DOHH2 (cell line): ENCODE measurements around the gene PIGZ.
A peak's percentile ranks its signal among the peaks of the same experiment; 100 is the strongest.
"Not testable (repeated sequence)": the region's sequence is repeated elsewhere in the genome, so short reads cannot be mapped to it uniquely, and the experiment has no call there.

Source experiments
- H3F3A ChIP-seq: fragments of 200-600 bp; sonication (generic), shearing (Covaris generic); 2 replicates; pipeline ENCODE4 v1.6.0; 2016; ENCODE audit warnings: antibody characterized with exemption, mild to moderate bottlenecking; ENCODE audit not compliant: control insufficient read depth, insufficient read depth
- H3K27ac ChIP-seq: fragments of 200-600 bp; sonication (generic); 2 replicates; pipeline ENCODE4 v1.5.1; 2014; ENCODE audit warnings: low read depth, mild to moderate bottlenecking, low read length, moderate library complexity
- H3K27me3 ChIP-seq: fragments of 200-600 bp; sonication (generic); 2 replicates; pipeline ENCODE4 v1.6.1; 2014; ENCODE audit warnings: mild to moderate bottlenecking, low read length, mixed read lengths; ENCODE audit not compliant: control insufficient read depth
- H3K36me3 ChIP-seq: fragments of 200-600 bp; sonication (generic); 2 replicates; pipeline ENCODE4 v1.6.1; 2014; ENCODE audit warnings: mild to moderate bottlenecking, low read length, moderate library complexity, mixed read lengths; ENCODE audit not compliant: control insufficient read depth
- H3K4me1 ChIP-seq: fragments of 200-600 bp; sonication (generic); 2 replicates; pipeline ENCODE4 v1.6.1; 2014; ENCODE audit warnings: mild to moderate bottlenecking, low read length, mixed read lengths; ENCODE audit not compliant: control insufficient read depth
- H3K4me2 ChIP-seq: fragments of 200-600 bp; sonication (generic); 2 replicates; pipeline ENCODE4 v1.6.0; 2014; ENCODE audit warnings: mild to moderate bottlenecking, low read length, moderate library complexity
- H3K4me3 ChIP-seq: fragments of 200-600 bp; sonication (generic); 2 replicates; pipeline ENCODE4 v1.5.1; 2014; ENCODE audit warnings: mild to moderate bottlenecking, low read length, mixed read lengths
- H3K79me2 ChIP-seq: fragments of 200-600 bp; sonication (generic); 2 replicates; pipeline ENCODE4 v1.6.1; 2014; ENCODE audit warnings: mild to moderate bottlenecking, low read length, mixed read lengths; ENCODE audit not compliant: control insufficient read depth
- H3K9me2 ChIP-seq: fragments of 200-600 bp; sonication (generic); replicated peaks from 2 replicates; pipeline ENCODE4 v1.6.1; 2014; ENCODE audit warnings: mild to moderate bottlenecking, low read length, mixed read lengths; ENCODE audit not compliant: control insufficient read depth
- H3K9me3 ChIP-seq: fragments of 200-600 bp; sonication (generic); 2 replicates; pipeline ENCODE4 v1.6.1; 2014; ENCODE audit warnings: antibody characterized with exemption, low read length, mixed read lengths; ENCODE audit not compliant: control insufficient read depth, insufficient read depth
- H4K20me1 ChIP-seq: fragments of 200-600 bp; sonication (generic); 2 replicates; pipeline ENCODE4 v1.6.0; 2014; ENCODE audit warnings: low read depth, mild to moderate bottlenecking, antibody characterized with exemption, low read length, moderate library complexity; ENCODE audit not compliant: control insufficient read depth, insufficient read depth
- CTCF ChIP-seq: fragments of 200-600 bp; sonication (generic); IDR thresholded peaks from one replicate; pipeline ENCODE4 v1.5.1; 2014; ENCODE audit warnings: antibody characterized with exemption, mild to moderate bottlenecking, low read depth, low read length; ENCODE audit not compliant: poor library complexity, severe bottlenecking
- EZH2phosphoT487 ChIP-seq: fragments of 200-600 bp; sonication (generic); IDR thresholded peaks from 2 replicates; pipeline ENCODE4 v1.6.1; 2017; ENCODE audit warnings: borderline replicate concordance, mild to moderate bottlenecking, antibody characterized with exemption, low read length, moderate library complexity, mixed read lengths

Gene PIGZ

GRCh38 chr3:196948442-196949284, 20.0 kb downstream of the PIGZ start:
- H3K9me3 ChIP-seq: no peaks in the 10 kb centered on the region
- H3K4me2 ChIP-seq: no peak overlapping the region
- no peak for TF ChIP-seq CTCF
- TF ChIP-seq EZH2phosphoT487: no peak
- no peaks in the 10 kb centered on the region for H3K9me2 ChIP-seq
- peaks cover 4% of the 10 kb centered on the region for H3K4me1 ChIP-seq
- peaks cover 2% of the 10 kb centered on the region; the same call in 1 of the 2 replicates for H4K20me1 ChIP-seq
- H3K79me2 ChIP-seq: peaks cover 14% of the 10 kb centered on the region
- no peak overlapping the region for H3K4me3 ChIP-seq
- no peak overlapping the region for H3K27ac ChIP-seq
- peaks cover 6% of the 10 kb centered on the region for H3K27me3 ChIP-seq
- no peaks in the 10 kb centered on the region for H3F3A ChIP-seq
- peaks cover 12% of the 10 kb centered on the region for H3K36me3 ChIP-seq

- Histone ChIP-seq H3K4me1 (peaks cover 7% of the 10 kb centered on the region), H3K27ac (no peak overlapping the region), H3K9me3 (no peaks in the 10 kb centered on the region), H3K4me2 (no peak overlapping the region), H3K36me3 (peaks cover 19% of the 10 kb centered on the region), H3K9me2 (no peaks in the 10 kb centered on the region), H3K27me3 (no peaks in the 10 kb centered on the region; the same call in 1 of the 2 replicates), H3K4me3 (no peak overlapping the region), H4K20me1 (peaks cover 7% of the 10 kb centered on the region; the same call in 1 of the 2 replicates), H3F3A (no peaks in the 10 kb centered on the region), H3K79me2 (peaks cover 21% of the 10 kb centered on the region)
- no peak for TF ChIP-seq CTCF
- TF ChIP-seq EZH2phosphoT487: no peak
These were observed 20.7 kb downstream of the PIGZ start for GRCh38 chr3:196947860-196948441.

GRCh38 chr3:196947136-196947859, 21.3 kb downstream of the PIGZ start:
- no peak overlapping the region for H3K27ac ChIP-seq
- H4K20me1 ChIP-seq: peaks cover 7% of the 10 kb centered on the region; the same call in 1 of the 2 replicates
- H3K4me1 ChIP-seq: peaks cover 7% of the 10 kb centered on the region
- TF ChIP-seq EZH2phosphoT487: no peak
- TF ChIP-seq CTCF: no peak
- H3K27me3 ChIP-seq: no peaks in the 10 kb centered on the region; the same call in 1 of the 2 replicates
- H3K36me3 ChIP-seq: peaks cover 23% of the 10 kb centered on the region
- no peaks in the 10 kb centered on the region for H3K9me3 ChIP-seq
- H3K79me2 ChIP-seq: peaks cover 26% of the 10 kb centered on the region
- H3K9me2 ChIP-seq: no peaks in the 10 kb centered on the region
- no peak overlapping the region for H3K4me3 ChIP-seq
- no peaks in the 10 kb centered on the region for H3F3A ChIP-seq
- no peak overlapping the region for H3K4me2 ChIP-seq

- H3K9me3 ChIP-seq, H3K27ac ChIP-seq, H3F3A ChIP-seq, H3K27me3 ChIP-seq, H3K9me2 ChIP-seq: not testable (repeated sequence)
- peaks cover 56% of the 10 kb centered on the region for H3K79me2 ChIP-seq
- H4K20me1 ChIP-seq: peaks cover 16% of the 10 kb centered on the region; the same call in 1 of the 2 replicates
- peaks cover 45% of the 10 kb centered on the region for H3K36me3 ChIP-seq
- peak overlapping the region; percentile 64 for H3K4me2 ChIP-seq
- H3K4me3 ChIP-seq: peak overlapping the region; percentile 95
- H3K4me1 ChIP-seq: peaks cover 24% of the 10 kb centered on the region
These were observed 24.4 kb downstream of the PIGZ start for GRCh38 chr3:196944037-196944790.
